Measurements from ENCODE around the gene DMWD.

DNA sequence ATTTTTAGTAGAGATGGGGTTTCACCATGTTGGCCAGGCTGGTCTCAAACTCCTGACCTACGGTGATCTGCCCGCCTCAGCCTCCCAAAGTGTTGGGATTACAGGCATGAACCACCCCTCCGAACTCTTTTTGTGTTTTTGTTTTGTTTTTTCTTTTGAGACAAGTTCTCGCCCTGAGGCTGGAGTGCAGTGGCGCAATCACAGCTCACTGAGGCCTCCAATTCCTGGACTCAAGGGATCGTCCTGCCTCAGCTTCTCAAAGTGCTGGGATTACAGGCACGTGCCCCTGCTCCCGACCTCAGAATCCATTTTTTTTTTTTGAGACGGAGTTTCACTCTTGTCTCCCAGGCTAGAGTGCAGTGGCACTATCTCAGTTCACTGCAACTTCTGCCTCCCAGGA is 35.0 kb downstream of the DMWD start:
- TF ChIP-seq OSR1 (CRISPR knock-in tag; IDR thresholded peaks at IDR 0.05) = no peak
- TF ChIP-seq, protein P1, sequence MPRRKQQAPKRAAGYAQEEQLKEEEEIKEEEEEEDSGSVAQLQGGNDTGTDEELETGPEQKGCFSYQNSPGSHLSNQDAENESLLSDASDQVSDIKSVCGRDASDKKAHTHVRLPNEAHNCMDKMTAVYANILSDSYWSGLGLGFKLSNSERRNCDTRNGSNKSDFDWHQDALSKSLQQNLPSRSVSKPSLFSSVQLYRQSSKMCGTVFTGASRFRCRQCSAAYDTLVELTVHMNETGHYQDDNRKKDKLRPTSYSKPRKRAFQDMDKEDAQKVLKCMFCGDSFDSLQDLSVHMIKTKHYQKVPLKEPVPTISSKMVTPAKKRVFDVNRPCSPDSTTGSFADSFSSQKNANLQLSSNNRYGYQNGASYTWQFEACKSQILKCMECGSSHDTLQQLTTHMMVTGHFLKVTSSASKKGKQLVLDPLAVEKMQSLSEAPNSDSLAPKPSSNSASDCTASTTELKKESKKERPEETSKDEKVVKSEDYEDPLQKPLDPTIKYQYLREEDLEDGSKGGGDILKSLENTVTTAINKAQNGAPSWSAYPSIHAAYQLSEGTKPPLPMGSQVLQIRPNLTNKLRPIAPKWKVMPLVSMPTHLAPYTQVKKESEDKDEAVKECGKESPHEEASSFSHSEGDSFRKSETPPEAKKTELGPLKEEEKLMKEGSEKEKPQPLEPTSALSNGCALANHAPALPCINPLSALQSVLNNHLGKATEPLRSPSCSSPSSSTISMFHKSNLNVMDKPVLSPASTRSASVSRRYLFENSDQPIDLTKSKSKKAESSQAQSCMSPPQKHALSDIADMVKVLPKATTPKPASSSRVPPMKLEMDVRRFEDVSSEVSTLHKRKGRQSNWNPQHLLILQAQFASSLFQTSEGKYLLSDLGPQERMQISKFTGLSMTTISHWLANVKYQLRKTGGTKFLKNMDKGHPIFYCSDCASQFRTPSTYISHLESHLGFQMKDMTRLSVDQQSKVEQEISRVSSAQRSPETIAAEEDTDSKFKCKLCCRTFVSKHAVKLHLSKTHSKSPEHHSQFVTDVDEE (CRISPR knock-in tag; IDR thresholded peaks at IDR 0.05) = no peak
- TF ChIP-seq RARB (CRISPR knock-in tag; IDR thresholded peaks at IDR 0.05) = no peak
- TF ChIP-seq, protein P2, sequence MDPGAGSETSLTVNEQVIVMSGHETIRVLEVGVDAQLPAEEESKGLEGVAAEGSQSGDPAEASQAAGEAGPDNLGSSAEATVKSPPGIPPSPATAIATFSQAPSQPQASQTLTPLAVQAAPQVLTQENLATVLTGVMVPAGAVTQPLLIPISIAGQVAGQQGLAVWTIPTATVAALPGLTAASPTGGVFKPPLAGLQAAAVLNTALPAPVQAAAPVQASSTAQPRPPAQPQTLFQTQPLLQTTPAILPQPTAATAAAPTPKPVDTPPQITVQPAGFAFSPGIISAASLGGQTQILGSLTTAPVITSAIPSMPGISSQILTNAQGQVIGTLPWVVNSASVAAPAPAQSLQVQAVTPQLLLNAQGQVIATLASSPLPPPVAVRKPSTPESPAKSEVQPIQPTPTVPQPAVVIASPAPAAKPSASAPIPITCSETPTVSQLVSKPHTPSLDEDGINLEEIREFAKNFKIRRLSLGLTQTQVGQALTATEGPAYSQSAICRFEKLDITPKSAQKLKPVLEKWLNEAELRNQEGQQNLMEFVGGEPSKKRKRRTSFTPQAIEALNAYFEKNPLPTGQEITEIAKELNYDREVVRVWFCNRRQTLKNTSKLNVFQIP (CRISPR knock-in tag; IDR thresholded peaks at IDR 0.05; ENCODE audit: borderline replicate concordance, low read depth) = no peak
- no peak for TF ChIP-seq TCF4 (CRISPR knock-in tag; IDR thresholded peaks at IDR 0.05; ENCODE audit: borderline replicate concordance)
- TF ChIP-seq, protein P3, sequence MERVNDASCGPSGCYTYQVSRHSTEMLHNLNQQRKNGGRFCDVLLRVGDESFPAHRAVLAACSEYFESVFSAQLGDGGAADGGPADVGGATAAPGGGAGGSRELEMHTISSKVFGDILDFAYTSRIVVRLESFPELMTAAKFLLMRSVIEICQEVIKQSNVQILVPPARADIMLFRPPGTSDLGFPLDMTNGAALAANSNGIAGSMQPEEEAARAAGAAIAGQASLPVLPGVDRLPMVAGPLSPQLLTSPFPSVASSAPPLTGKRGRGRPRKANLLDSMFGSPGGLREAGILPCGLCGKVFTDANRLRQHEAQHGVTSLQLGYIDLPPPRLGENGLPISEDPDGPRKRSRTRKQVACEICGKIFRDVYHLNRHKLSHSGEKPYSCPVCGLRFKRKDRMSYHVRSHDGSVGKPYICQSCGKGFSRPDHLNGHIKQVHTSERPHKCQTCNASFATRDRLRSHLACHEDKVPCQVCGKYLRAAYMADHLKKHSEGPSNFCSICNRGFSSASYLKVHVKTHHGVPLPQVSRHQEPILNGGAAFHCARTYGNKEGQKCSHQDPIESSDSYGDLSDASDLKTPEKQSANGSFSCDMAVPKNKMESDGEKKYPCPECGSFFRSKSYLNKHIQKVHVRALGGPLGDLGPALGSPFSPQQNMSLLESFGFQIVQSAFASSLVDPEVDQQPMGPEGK (CRISPR knock-in tag; IDR thresholded peaks at IDR 0.05; ENCODE audit: borderline replicate concordance) = no peak
- TF ChIP-seq ZFP3 (CRISPR knock-in tag; IDR thresholded peaks at IDR 0.05) = no peak
- no peak for TF ChIP-seq ARNTL (CRISPR knock-in tag; IDR thresholded peaks at IDR 0.05; ENCODE audit: borderline replicate concordance, low read depth)

All from SK-N-SH treated with all-trans-retinoic acid at 6 μM for 48 hours (cell line).